Putamen (tissue), 1 donor: ENCODE results near the gene GRAMD2B.
"Not testable (repeated sequence)": the region's sequence is repeated elsewhere in the genome, so short reads cannot be mapped to it uniquely, and the experiment has no call there.

Experiments
- DNase-seq: peaks from one replicate; pipeline ENCODE4 v3.0.0-alpha.2; 2016; ENCODE audit warnings: low spot score

Gene GRAMD2B

DNA sequence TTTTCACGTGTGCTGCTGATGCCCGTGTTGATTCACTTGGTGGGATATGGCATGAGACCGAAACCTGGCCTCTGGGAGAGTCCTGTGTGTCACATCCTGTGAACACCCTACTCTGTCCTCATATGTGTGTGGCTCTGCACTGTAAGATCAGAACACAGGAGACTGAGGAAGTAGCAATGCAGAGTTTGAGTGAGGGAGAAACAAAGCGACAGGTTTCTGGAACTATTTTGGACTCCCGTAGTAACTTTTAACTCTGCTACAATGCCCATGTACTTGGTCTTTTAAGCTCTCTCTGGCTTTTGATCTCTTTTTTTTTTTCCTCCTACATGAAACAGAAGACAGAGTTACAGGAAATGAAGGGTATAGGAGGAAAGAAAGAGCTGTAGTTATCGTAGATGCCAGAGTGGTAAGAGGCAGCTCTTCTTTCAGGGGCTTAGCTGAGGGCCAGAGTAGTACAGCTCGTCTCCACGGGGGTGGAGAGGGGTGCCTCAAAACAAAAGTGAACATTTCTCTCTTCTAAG, 26.6 kb downstream of the GRAMD2B start:
- no peak for DNase-seq

DNA sequence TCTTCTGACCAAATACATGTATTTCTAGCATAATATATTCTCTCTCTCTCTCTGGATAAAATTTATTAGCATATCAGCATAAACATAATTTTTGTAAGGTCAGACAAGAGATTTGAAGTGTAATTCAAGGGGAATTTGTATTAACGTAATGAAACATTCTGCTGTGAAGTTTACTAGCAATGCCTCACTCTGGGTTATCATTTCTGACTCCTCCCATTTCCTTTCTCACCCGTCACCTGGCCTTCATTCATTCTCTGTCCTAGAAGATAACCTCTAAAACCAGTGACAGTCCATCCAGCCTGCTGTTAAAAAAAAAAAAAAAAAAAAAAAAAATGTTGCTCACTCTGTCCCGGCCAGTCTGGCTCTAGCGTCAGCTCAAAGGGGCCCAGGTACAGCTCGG, 27.1 kb downstream of the GRAMD2B start:
- no peak for DNase-seq

DNA sequence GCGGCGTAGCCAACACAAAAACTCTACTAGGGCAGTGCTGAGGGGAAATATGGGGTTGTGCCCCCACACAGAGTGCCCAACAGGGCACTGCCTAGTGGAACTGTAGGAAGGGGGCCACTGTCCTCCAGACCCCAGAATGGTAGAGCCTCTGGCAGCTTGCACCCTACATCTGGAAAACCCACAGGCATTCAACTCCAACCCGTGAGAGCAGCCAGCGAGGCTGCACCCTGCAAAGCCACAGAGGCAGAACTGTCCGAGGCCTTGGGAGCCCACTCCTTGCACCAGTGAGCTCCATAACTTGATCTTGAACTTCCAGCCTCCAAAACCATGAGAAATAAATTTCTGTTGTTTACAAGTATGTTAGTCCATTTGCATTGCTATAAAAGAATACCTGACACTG, 27.7 kb downstream of the GRAMD2B start:
- DNase-seq: no peak

DNA sequence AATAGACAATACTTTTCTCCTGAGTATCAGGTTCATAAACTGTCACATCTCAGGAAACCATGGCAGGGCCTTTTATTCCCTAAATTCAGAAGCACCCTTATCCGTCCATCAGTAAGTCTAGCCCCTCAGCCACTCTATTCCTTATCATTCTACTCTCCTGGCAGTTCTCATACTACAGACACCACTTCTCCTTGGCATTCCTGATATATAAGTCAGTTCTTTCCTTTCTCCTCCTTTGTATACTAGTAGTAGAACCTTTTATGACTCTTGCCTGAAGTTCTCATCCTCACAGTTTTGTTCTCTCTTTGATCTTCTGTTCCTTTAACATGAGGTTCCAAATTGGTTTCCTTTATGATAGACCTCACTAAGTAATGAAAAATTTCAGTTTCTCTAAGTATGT, 29.3 kb downstream of the GRAMD2B start:
- no peak for DNase-seq

DNA sequence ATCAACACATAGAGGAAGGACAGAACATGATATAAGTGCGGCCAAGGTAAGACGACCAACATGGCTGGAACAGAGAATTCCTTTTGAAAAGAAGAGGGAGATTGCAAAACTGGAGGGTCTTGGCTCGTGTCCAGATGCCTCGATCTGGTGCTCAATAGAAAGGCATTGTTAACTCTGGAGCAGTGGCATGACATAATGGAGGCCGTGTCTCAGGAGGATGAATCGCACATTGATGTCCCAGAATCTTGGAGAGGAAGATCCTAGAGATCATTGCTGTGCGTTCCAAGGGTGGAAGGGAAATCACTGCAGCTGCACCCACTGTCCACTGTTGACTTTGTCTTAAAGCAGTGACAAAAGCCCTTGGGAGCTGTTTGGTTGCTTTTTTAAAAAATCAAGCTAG, 30.9 kb downstream of the GRAMD2B start:
- peak; percentile 96 for DNase-seq

DNA sequence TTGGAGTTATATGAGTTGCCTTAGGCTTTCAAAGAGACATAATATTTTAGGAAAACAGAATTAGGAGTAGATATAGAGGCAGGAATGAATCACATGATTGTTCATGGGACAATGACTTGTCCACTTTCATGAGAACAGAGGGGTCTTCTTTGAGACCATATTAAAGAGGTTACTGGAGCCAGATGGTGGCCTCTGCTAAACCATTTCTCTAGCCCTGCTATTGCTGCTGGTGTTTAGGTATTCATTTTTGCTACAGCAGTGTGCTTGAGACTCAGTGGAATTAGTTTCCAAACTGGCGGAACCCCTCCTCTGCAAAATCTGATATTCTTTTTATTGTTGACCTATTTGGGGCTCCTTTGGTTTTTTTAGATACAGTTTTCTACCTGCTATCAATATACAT, 31.3 kb downstream of the GRAMD2B start:
- DNase-seq: no peak

DNA sequence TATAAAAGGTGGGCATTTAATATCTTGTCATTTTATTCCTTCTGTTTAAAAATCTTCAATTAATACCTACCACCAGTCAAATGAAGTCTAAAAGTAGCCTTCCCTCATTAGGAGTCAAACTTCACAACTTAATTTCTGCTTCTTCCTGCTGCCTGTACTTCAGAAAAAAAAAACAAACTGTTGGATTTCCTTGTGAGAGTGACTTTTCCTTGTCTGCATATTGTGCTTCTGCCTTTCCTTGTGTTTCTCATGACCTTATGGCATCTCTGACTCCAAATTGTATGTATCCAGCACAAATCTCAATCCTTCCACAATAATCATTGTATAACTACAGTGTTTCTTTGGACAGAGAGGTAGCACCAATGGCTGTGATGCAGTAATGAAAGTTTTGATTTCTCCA, 32.1 kb downstream of the GRAMD2B start:
- DNase-seq: no peak

DNA sequence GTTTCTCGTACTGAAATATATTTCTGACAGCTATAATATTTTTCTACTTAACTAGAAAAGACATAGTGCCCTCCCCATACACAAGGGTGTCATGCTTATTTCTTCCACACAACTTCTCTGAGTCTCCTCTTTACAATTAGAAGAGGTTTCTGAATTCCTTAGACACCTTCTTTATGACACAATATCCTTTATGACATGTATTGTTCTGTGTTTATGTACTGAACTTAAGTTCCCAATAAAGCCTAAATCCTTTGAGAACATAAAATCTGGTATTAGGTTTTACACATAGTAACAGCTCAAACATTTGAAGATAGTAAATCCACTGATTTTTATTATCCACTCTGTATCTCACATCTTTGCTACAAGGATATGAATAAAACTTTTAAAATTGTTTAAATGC, 32.5 kb downstream of the GRAMD2B start:
- no peak for DNase-seq

DNA sequence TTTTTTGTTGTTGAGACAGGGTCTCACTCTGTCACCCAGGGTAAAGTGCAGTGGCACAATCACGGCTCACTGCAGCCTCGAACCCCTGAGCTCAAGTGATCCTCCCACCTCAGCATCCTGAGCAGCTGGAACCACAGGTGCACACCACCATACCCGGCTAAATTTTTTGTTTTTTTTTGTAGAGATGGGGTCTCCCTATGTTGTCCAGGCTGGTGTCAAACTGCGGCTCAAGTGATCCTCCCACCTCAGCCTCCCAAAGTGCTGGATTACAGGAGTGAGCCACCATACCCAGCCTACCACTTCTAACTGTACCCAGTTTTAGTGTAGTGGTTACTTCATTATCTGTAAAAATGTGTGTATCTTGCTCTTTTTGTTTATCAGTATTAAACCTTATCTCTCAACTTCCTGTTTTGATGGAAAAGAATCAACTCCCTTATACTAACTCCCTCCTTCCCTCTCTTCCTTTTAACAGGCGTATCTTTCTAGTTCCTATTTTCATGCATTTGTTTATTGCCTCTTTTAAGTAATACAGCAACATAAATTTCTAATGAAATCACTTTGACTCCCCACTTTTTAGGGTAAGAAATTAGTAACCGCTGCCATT, 33.1 kb downstream of the GRAMD2B start:
- no peak for DNase-seq

DNA sequence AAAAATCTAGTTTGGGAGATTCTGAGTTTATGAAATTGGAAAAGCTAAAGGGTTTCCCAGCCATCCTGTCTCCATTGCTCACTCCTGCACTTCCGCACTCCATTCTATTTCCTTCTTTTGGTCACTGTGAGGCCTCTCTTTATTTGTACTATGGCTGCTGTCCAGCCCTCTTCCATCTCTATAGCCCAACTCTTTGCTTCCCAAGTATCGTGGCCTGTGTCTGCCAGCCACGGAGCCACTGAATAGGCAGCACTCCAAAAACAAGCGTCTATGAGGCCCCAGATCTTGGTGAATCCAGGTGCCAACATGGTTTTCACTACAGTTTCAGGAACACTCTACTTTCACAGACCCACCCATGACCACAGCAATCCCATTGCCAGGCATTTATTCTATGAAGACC, 37.2 kb downstream of the GRAMD2B start:
- DNase-seq: peak; percentile 45

DNA sequence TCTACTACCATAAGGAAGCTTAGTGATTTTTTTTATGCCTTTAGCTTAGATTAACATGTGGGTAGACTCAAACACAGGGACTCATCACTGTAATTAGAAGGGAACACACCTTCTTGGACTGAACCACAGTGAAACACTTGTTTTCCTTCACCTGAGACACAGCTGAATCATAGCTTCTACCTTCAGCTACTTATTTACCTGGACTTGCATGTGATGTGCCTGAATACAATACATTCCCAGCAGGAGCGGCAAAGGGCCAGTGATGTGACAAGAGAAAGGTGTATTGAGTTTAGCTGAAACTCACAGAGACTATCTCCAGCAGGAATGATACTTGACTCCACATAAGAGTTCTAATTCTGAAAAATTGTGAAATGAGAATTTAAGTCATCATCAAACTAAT, 37.8 kb downstream of the GRAMD2B start:
- no peak for DNase-seq

DNA sequence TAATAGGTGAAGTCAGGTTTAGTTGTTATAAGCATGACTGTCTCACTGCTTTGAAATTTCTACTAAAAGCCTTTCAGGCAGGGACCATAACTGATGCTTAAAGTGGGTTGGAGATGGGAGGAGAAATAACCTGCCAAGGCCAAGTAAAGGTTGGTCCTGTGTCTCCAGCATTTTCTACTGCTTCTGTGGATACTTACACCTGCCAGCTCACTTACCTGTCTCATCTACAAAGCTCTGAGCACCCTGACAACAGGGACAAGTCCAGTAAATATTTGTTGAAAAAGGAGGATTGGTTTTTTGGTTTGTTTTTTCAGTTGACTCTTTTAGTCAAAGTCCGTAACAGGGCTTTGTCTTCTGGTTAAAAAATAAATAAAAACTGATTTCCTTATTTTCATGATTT, 38.6 kb downstream of the GRAMD2B start:
- no peak for DNase-seq

DNA sequence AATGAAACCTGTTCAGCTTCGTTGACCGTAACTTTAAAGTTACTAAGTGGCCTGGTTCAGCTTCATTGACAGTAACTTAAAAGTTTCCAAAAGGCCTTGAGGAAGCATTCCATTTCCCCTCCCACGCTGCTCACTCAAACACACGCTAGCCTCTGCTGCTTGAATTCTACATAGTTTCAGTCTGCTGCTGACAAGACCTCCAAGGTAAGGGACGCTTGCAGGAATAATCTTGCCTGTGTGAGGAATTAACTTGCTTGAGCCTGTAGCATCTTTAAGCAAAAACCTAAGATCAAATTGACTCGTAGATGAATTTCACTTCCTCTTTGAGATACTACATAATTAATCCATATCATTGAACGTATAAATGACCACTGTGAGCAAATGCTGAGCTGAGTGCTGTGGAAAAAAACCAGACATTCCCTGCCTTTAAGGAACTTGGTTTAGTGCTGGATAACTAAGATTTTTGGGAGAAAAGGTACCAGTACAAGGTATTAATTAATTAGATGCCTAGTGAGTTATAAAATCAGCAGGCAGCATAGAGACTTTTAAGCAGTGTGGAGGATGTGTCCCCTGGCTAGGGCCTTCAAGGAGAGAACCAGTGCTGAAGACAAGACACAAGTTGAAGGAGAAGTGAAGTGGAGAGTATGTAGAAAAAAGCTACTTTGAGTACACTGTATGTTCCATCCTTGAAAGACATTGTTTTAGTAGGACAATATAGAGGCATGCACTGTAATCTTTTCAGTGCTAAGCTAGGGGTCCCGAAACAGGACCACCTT, 39.2 kb downstream of the GRAMD2B start:
- DNase-seq: no peak

DNA sequence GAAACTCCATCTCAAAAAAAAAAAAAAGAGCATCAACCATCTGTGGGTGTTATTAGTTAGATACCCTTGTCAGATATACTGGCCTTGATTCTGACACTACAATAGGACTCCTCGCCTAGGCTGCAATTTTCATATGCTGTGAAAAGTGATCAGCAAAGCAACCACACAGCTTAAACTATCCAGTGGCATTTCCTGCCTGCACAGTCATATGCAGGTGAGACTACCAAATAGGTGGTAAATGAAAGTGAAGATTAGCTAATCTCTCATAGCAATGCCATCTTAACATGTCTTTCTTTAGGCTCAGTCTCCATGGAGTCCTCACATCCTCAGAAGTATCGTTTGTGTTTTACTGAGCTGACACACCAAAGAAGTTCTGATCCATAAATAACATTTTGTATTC, 40.8 kb downstream of the GRAMD2B start:
- DNase-seq: no peak

DNA sequence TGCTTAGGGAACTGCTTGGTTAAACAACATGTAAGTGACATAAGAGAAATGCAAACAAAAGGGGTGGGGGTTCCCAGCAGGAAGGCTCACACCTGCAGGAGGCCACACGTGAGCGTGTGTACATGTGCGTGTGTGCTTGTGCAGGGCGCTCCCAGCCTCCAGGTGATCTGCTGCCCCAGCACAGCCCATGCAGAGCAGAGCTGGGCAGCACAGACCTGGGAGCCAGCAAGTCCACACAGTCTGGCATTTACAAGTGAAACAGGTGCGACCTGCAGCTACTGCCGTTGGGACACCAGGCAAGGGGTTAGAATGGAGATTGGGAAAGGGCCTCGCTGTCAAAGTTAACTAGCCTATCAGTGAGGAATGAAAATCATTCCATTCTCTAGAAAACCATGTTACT, 41.8 kb downstream of the GRAMD2B start:
- DNase-seq: no peak

DNA sequence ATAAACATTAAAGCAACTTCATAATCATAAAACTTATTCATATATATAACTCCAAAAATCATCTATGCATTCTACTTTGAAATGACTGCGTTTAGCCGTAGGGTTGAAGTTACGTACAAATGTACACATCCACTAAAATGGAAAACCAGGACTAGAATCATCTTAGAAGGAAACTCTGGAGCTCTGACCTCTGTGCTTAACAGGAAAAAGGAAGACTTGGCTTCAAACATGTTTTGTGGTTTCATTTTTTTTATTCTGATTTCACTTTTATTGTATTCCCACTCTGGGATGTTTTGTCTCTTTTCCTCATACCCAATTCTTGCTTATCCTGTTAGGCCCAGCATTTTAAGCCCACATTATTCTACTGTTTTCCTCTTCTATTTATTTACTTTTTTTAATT, 44.9 kb downstream of the GRAMD2B start:
- no peak for DNase-seq

DNA sequence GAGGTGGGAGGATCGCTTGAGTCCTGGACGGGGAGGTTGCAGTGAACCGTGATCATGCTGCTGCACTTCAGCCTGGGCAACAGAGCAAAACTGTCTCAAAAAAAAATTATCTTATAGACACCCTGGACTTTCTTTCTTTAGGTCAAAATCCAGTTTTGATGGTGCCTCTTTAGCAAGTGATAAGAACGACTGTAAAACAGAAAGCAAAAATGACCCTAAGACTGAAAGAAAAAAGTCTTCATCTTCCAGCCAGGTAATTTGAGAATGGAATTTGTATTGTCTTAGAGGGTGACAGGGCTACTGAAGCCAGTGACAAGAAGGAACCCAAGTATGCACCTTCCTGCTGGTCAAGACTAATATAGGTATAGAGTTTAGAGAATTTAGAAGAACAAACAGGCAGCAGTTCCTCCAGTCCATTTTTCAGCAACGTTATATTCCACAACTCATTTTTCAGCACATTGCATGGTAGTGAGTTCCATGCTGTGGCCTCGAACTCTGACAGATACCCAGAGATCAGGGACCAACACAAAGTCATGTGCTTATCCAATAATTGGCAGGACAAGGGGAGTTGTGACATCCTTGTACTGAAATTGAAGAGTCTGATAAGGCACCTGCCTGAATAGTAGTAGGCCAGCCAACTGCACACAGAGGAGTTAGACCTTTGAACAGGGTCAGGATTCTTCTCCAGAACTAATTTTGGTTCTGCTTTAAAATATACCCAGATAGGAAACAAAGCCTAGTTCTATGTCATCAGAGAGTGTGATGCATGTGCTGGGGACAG, 46.5 kb downstream of the GRAMD2B start:
- no peak for DNase-seq

DNA sequence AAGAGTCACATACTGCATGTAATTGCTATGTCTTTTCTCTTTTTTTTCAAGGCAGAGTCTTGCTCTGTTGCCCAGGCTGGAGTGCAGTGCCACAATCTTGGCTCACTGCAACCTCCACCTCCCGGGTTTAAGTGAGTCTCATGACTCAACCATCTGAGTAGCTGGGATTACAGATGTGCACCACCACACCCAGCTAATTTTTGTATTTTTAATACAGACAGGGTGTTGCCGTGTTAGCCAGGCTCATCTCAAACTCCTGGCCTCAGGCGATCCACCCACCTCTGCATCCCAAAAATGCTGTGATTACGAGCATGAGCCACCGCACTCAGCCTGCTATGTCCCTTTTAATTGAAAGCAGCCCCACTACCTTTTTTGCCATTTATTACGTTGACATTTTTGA, 47.3 kb downstream of the GRAMD2B start:
- not testable (repeated sequence) for DNase-seq

DNA sequence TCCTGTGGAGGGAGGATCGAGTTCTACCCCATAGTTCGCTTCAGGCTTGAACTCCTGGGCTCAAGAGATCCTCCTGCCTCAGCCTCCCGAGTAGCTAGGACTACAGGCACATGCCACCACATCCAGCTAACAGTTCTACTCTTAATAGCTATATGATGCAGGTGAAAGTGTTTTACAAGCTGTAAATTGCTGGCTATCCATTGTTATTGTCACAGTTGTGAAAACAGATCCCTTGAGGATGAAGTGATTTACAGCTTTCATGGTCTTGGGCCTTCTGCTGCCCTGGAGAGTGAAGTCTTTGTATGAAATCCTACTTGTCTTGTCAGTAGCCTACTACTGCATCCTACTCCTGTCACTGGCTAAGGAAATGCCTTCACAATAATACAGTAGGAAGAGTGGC, 48.0 kb downstream of the GRAMD2B start:
- no peak for DNase-seq

DNA sequence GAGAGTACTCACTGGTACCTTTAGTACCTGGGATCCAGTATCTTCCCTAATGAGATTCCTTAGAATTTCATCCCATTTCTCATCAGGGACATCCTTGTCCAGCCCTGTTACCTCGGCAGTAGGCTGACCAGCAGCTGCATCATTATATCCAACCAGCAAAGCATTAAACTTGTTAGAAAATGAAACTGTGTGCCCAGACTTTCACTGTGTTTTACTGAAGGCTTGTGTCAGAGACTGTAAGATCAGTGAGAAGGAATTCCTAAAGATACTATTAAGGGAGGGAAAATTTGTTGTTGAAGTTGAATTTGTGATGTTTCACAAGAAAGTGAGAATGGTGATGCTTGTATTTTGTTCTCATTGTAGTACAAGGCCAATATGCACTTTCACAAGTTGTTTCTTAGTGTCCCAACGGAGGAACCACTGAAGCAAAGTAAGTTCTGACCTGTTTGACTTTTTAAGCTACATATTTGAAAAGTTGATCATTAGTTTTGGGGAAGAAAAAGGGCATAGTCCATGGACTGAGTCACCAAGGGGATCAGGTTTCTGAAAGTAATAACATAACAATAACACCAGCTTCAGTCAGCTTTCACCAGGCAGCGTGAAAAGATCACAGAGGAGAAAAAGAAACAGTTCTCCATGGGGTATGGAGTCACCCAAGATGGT, 48.8 kb downstream of the GRAMD2B start:
- DNase-seq: no peak

DNA sequence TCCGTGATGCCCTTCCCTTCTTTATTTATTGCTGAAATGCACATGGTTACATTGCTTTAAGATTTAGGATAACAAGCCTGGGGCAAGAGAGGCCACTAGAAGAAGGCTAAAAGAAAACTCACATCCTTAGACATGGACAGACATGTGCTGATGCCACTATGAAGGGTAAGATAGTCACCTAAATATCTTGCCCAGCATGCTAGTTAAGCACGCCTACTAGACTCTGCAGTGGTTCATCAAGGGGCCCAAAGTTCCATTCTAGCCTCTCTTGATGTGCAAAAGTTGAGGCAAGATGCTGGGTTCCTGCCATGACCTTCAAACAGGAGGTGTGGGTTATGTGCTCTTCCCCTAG, 49.3 kb downstream of the GRAMD2B start:
- no peak for DNase-seq

DNA sequence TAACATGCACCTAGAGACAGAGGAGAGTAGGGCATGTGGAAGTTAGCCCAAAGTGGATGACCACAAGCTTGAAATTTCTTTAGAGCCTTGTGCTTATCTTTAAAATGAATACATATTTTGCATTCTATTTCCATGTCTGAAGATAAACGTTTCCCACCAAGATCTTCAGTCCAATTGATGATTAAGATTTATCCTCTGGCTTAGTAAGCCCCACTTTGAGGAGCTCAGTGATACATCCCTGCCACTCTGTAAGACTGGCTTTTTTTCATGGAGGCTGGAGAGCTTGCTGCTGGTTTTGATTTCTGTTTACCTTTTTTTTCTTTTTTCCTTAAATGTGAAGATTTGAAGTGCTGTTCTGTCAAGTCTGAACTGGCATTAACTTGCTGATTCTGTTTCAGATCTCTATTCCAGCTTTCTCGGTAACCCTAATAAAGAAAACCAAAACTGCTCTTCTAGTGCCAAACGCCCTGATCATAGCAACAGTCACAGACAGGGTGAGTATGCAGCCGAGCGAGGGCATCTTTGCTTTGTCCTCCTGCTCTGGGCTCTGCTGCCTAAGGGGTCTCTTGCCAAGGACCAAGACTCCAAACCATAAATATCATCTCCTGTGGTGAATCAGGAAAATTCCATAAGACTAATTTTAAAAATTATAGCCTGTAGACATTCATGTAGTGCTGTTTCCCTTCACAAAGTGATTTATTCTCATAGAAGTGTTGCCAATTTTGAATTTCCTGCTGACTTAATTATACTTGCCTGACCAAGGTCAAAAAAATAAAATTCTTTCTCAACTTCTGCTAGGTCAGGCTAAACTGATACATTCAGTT, 54.3 kb downstream of the GRAMD2B start:
- DNase-seq: no peak
